Neural cell (in vitro differentiated cells): ENCODE measurements around the gene RBP5. TPM values are rescaled to one million over a fixed set of nuclear protein-coding genes. Genes with fewer than 3 reads are reported as not detected.

ENCODE experiments used
- H2AFZ ChIP-seq: fragments of 200-600, 300-800 bp; sonication (generic), shearing (Covaris generic); 2 replicates; pipeline ENCODE4 v1.6.0; 2014; ENCODE audit warnings: low read depth, mild to moderate bottlenecking, antibody characterized with exemption, low read length, moderate library complexity
- H3F3A ChIP-seq: fragments of 200-600 bp; shearing (Covaris generic); 2 replicates; pipeline ENCODE4 v1.6.1; 2016; ENCODE audit warnings: mild to moderate bottlenecking, moderate library complexity, mixed read lengths, antibody characterized with exemption, low read length; ENCODE audit not compliant: insufficient read depth, poor library complexity, severe bottlenecking
- H3K27ac ChIP-seq: fragments of 200-600, 300-800 bp; sonication (generic), shearing (Covaris generic); 2 replicates; pipeline ENCODE4 v1.5.1; 2014; ENCODE audit warnings: mild to moderate bottlenecking, low read length, moderate library complexity
- H3K27me3 ChIP-seq: fragments of 300-800, 200-600 bp; sonication (generic), shearing (Covaris generic); 2 replicates; pipeline ENCODE4 v1.6.0; 2014; ENCODE audit warnings: mild to moderate bottlenecking, low read depth, low read length, moderate library complexity; ENCODE audit not compliant: insufficient read depth
- H3K36me3 ChIP-seq: fragments of 300-800, 200-600 bp; sonication (generic), shearing (Covaris generic); 2 replicates; pipeline ENCODE4 v1.5.1; 2014; ENCODE audit warnings: mild to moderate bottlenecking, antibody characterized with exemption, low read length, moderate library complexity; ENCODE audit not compliant: insufficient read depth
- H3K4me2 ChIP-seq: fragments of 300-800, 200-600 bp; sonication (generic), shearing (Covaris generic); 2 replicates; pipeline ENCODE4 v1.6.0; 2014; ENCODE audit warnings: mild to moderate bottlenecking, low read length
- H3K4me3 ChIP-seq: fragments of 300-800, 200-600 bp; sonication (generic), shearing (Covaris generic); 2 replicates; pipeline ENCODE4 v1.5.1; 2014; ENCODE audit warnings: mild to moderate bottlenecking, low read length, moderate library complexity
- H3K79me2 ChIP-seq: fragments of 200-600 bp; shearing (Covaris generic); replicated peaks from 2 replicates; pipeline ENCODE4 v1.6.0; 2014; ENCODE audit warnings: mild to moderate bottlenecking, low read length, moderate library complexity; ENCODE audit not compliant: insufficient read depth
- H3K9ac ChIP-seq: fragments of 300-800, 200-600 bp; sonication (generic), shearing (Covaris generic); 2 replicates; pipeline ENCODE4 v1.6.1; 2016; ENCODE audit warnings: mild to moderate bottlenecking, low read length, mixed read lengths
- H3K9me2 ChIP-seq: fragments of 200-600 bp; shearing (Covaris generic); 2 replicates; pipeline ENCODE4 v1.6.1; 2016; ENCODE audit warnings: mild to moderate bottlenecking, low read length, mixed read lengths; ENCODE audit not compliant: insufficient read depth
- H3K9me3 ChIP-seq: fragments of 200-600, 300-800 bp; sonication (generic), shearing (Covaris generic); 2 replicates; pipeline ENCODE4 v1.6.1; 2016; ENCODE audit warnings: mild to moderate bottlenecking, mixed run types, low read length, moderate library complexity, mixed read lengths
- H4K20me1 ChIP-seq: fragments of 200-600 bp; shearing (Covaris generic); 2 replicates; pipeline ENCODE4 v1.6.1; 2016; ENCODE audit warnings: mild to moderate bottlenecking, mixed run types; ENCODE audit not compliant: insufficient read depth
- CTCF ChIP-seq: fragments of 450-650 bp; IDR thresholded peaks from 2 replicates; pipeline ENCODE4 v1.5.1; 2014; ENCODE audit warnings: antibody characterized with exemption, mild to moderate bottlenecking, moderate library complexity; ENCODE audit not compliant: poor library complexity, severe bottlenecking
- EP300 ChIP-seq: fragments of 450-650 bp; conservative IDR thresholded peaks from 2 replicates; pipeline ENCODE4 v1.6.1; 2014; ENCODE audit warnings: antibody characterized with exemption, mild to moderate bottlenecking, moderate library complexity; ENCODE audit not compliant: poor library complexity, severe bottlenecking
- EZH2 ChIP-seq: fragments of 200-600, 300-800 bp; shearing (Covaris generic), sonication (generic); IDR thresholded peaks from 2 replicates; pipeline ENCODE4 v1.6.1; 2014; ENCODE audit warnings: antibody characterized with exemption, low read length, borderline replicate concordance, mild to moderate bottlenecking; ENCODE audit not compliant: insufficient read depth, poor library complexity, severe bottlenecking
- MXI1 ChIP-seq: fragments of 450-650 bp; conservative IDR thresholded peaks from 2 replicates; pipeline ENCODE4 v1.6.1; 2014; ENCODE audit warnings: antibody characterized with exemption, mild to moderate bottlenecking; ENCODE audit not compliant: poor library complexity, severe bottlenecking
- POLR2AphosphoS5 ChIP-seq: IDR thresholded peaks from 2 replicates; pipeline ENCODE4 v1.6.1; 2012
- RAD21 ChIP-seq: fragments of 450-650 bp; conservative IDR thresholded peaks from 2 replicates; pipeline ENCODE4 v1.6.1; 2014; ENCODE audit warnings: antibody characterized with exemption, mild to moderate bottlenecking, moderate library complexity
- REST ChIP-seq: IDR thresholded peaks from 2 replicates; pipeline ENCODE4 v1.6.1; 2012; ENCODE audit warnings: borderline replicate concordance
- SMC3 ChIP-seq: fragments of 450-650 bp; conservative IDR thresholded peaks from 2 replicates; pipeline ENCODE4 v1.6.1; 2014; ENCODE audit warnings: antibody characterized with exemption, mild to moderate bottlenecking, moderate library complexity; ENCODE audit not compliant: poor library complexity
- TAF1 ChIP-seq: IDR thresholded peaks from 2 replicates; pipeline ENCODE4 v1.6.1; 2012; ENCODE audit warnings: low read depth
- polyA plus RNA-seq: library from polyadenylated mRNA; depleted of rRNA; stranded (reverse); fragments of >200 nt; gene quantifications from 2 replicates; pipeline ENCODE4 v1.2.3, GENCODE V29; 2014

RBP5 gene
- polyA plus RNA-seq, 1 donor from 2014 or later, result 1.9 TPM

DNA sequence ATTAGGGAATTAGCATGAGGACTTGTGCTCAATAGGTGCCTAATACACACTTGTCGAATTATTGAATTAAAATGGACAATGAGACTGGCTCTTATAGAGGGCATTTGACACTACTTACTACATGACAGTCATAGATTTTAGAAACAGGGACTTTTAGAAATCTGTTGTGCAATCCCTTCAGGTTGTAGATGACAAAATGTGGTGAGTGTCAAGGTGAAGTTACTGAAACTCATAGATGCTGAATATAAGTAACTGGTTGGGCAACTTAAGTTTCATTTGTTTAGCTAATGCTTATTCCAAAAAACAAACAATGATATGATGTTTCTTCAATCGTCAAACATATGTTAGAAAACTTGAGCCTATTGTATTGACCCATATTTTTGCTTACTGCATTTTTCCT lies 47.9 kb upstream of the RBP5 start:
- Histone ChIP-seq H2AFZ (no peak overlapping the region), H3K27me3 (no peaks in the 10 kb centered on the region), H3K79me2 (no peaks in the 10 kb centered on the region), H3K9me2 (no peaks in the 10 kb centered on the region), H4K20me1 (no peaks in the 10 kb centered on the region), H3K36me3 (no peaks in the 10 kb centered on the region), H3K9ac (no peak overlapping the region), H3K27ac (no peak overlapping the region), H3K9me3 (no peaks in the 10 kb centered on the region), H3K4me2 (no peak overlapping the region), H3K4me3 (no peak overlapping the region), H3F3A (no peaks in the 10 kb centered on the region)
- TF ChIP-seq POLR2AphosphoS5, result no peak
- no peak for TF ChIP-seq CTCF
- no peak for TF ChIP-seq EZH2
- TF ChIP-seq REST, result no peak
- no peak for TF ChIP-seq MXI1
- TF ChIP-seq EP300, result no peak
- TF ChIP-seq TAF1, result no peak
- TF ChIP-seq SMC3, result no peak
- TF ChIP-seq RAD21, result no peak

DNA sequence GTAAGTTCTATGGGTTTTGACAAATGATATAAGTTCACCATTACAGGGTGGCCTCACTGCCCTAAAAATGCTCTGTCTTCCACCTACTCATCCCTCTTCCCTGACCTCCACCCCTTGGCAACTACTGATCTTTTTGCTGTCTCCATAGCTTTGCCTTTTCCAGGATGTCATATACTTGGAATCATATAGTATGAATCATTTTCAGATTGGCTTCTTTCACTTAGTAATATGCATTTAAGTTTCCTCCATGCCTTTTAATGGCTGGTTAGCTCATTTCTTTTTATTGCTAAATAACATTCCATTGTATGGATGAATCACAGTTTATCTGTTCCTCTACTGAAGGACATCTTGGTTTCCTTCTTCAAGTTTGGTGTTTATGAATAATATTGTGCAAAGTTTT lies 46.8 kb upstream of the RBP5 start:
- Histone ChIP-seq H3K27me3 (no peaks in the 10 kb centered on the region), H3K9me3 (peaks cover 1% of the 10 kb centered on the region)

More for the DNA sequence above, 46.8 kb upstream of the RBP5 start:
- H3K9ac ChIP-seq, result no peak overlapping the region
- no peak overlapping the region for H3K27ac ChIP-seq
- H3K36me3 ChIP-seq, result no peaks in the 10 kb centered on the region
- TF ChIP-seq MXI1 (no peak), CTCF (no peak), RAD21 (no peak), POLR2AphosphoS5 (no peak), REST (no peak), EZH2 (no peak), SMC3 (no peak), TAF1 (no peak), EP300 (no peak)
- no peaks in the 10 kb centered on the region for H3F3A ChIP-seq
- no peaks in the 10 kb centered on the region for H3K79me2 ChIP-seq
- no peak overlapping the region for H3K4me2 ChIP-seq
- no peaks in the 10 kb centered on the region for H4K20me1 ChIP-seq
- H3K4me3 ChIP-seq, result no peak overlapping the region
- no peak overlapping the region for H2AFZ ChIP-seq
- H3K9me2 ChIP-seq, result no peaks in the 10 kb centered on the region
